ENCODE results near the gene CCP110.

The CCP110 gene

DNA sequence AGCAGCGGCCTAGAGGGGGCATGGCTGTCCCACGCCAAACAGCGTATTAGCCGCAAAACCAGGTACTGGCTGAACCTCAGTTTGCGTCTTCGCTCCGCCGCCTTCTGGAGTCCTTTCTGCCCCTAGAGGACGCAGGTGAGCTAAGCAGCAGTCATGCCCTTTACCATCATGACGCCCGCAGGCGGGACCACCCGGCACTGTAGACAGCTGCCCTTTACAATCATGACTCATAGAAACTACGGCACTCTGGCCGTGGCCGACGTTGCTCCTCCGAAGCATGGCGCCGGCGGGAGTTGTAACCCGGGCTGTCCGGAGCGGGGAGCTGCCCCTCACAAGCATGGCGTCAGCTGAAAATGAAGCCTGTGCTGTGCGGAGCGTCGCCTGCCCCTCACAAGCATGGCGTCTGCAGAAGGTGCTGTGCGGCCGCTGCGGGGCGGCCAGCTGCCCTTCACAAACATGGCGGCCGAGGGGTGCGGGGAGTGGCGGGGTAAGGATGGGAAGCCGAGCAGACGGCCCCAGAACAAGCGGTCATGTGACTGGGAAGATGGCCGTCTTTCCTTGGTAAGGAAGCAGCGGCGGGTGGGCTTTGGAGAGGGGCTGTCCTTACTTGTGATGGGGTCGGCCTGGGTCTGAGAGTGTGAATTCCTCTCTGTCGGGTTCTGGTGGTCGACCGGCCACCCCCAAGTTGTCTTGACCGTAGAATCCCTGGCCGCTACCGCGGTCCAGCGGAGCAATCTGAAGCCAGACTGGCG lies 31.6 kb downstream of the CCP110 start, which contains the start of gene VPS35L:
Gene VPS35L, plus strand, starts transcription at position 518 of the 752 bp plus-strand sequence. Its CDS starts 27 bp downstream, at position 545.
- DNase-seq, result peak; percentile 99

DNA sequence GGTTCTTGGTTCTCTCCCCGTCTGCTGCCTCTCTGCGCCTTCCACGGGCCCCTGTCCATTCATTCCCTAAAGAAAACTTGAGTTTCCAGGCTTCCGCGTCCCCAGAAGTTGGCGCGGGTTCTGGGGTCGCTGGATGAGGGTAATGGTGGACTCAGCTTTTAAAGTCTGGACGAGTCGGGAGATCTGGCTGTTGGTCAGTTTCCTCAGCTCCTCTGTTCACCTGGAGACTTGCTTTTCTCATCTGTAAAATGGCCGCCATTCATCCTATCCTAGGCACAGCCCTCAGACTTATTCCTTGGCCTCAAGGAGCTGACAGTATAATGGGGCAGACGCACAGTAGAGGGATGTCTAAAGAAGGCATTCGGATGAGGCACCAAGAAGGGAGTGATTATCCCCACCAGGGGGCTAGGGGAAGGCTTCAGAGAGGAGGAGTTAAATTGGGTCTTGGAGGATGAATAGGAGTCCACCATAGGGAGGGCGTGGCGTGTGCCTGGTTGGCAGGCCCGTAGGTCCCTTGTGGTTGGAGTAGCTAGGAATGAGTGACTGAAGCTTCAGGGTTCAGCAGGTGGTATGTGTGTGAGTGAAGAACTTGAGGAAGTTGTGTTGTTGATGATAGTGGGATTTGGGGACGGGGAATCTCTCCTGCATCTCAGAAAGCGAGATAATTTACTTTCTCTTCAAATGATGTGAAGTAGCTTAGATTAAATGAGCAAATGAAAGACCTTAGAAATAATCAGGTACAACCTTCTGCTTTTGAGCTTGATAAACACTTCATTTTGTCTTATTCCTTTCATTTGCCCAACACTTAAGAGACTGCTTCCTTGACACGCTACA lies 32.4 kb downstream of the CCP110 start:
- peak; percentile 44 for DNase-seq

DNA sequence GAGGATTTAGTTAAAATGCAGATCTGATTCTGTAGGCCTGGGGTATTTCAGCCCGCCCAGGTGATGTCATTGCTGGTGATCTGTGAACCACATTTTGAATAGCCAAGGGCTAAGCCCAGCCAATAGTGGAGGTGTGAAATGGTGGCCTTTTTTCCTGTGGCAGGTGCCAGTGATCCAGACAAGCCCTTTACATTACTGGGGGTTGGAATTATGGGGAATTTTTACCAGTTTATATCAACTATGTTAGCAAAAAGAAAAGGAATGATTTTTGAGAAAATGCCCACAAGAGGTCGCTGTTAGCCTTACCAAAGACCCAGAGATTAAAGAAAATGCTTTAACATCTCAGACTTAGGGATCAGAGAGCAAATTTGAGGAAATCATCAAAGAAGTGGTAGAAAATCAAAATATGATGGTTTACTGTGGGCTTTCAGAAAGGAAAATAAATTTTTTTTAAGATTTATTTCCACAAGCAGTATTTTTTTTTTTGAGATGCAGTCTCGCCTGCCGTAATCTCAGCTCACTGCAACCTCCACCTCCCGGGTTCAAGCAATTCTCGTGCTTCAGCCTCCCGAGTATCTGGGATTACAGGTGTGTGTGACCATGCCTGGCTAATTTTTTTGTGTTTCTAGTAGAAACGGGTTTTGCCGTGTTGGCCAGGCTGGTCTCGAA lies 35.6 kb downstream of the CCP110 start:
- DNase-seq, result no peak

DNA sequence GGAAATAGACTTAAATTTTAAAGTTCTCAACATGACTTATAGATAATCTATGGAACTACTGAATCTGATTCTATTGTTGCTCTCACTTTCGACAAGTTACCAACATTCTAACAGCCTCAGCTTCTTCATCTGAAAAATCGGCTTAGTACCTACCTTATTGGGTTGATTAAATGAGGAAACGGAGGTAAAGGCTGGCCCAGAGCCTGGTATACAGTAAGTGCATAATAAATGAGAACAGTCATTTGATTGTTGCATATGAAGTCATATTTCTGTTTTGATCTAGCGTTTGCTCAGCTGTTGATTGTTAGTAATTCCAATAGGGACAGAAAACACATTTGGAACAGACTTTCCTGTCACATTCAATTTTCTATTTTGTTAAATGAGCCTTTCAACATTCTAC lies 36.3 kb downstream of the CCP110 start:
- no peak for DNase-seq

DNA sequence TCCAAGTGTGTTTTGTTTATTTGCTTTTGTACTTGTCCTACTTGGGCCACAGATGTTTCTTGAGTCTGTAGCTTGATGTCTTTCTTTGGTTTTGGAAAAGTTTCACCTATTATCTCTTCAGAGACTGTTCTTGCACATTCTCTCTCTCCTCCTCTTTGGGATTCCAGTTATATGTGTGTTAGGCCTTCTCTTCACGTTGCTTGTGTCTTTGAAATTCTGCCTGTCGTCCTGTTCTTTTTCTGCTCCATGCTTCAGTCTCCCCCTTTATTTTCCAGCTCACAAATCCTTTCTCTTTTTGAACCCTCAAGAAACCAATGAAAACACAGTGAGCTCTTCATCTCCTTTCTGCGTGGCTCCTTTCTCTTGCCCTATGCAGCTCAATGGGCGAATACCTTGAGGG lies 39.6 kb downstream of the CCP110 start:
- no peak for DNase-seq

DNA sequence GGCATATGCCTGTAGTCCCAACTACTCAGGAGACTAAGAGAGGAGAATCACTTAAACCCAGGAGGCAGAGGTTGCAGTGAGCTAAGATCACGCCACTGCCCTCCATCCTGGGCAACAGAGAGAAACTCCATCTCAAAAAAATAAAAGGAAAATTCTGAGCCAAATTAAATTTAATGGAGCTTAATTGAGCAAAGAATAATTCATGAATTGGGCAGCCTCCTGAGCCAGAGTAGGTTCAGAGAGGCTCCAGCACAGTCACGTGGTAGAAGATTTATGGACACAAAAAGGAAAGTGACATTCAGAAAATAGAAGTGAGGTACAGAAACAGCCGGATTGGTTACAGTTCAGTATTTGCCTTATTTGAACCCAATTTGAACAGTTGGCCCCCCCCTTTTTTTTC lies 42.6 kb downstream of the CCP110 start:
- no peak for DNase-seq

DNA sequence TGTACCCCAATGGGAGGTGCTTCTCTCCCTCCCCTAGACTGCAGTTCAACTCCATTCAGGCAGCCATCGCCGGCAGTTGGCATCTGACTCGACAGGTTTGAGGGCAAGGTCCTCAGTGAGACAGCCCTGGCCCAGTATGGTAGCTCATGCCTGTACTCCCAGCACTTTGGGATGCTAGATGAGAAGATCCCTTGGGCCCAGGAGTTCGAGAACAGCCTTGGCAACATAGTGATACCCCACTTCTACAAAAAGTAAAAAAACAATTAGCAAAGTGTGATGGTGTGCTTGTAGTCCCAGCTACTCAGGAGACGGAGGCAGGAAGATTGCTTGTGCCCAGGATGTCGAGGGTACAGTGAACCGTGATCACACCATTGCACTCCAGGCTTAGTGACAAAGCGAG lies 43.8 kb downstream of the CCP110 start:
- no peak for DNase-seq

DNA sequence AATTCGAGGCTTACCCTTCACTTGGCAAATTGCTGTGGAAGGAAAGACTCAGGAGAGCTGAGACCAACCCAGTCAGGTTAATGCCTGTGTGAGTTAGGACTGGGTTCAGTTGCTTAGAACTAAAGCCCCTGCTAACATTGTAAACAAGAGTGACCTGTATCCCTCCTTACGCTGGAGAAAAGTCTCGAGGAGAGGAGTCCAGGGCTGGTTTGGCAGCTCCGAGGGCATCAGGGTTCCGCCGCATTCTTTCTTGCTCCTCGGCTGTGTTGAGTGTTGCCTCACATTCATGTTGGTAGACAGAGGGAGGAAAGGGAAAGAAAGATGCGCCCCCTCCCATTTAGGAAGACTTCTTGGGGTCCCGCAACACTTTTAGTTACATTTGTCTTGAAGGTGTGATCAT lies 50.3 kb downstream of the CCP110 start:
- DNase-seq, result no peak

DNA sequence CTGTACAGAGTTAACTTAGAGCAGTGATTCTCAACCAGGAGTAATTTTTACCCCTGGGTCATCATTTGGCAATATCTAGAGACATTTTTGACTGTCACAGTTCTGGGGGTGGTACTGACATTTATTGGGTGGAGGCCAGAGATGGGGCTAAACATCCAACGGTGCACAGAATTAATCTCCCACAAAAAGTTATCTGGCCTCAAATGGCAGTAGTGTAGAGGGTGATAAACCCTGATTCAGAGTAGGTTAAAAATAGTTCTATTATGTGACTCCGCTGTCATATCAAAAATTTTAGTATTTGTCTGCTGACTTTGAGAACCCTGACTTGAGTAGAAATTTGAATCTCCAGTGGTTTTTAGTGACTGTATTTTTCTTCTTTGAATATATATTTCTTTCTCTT lies 50.9 kb downstream of the CCP110 start:
- no peak for DNase-seq

DNA sequence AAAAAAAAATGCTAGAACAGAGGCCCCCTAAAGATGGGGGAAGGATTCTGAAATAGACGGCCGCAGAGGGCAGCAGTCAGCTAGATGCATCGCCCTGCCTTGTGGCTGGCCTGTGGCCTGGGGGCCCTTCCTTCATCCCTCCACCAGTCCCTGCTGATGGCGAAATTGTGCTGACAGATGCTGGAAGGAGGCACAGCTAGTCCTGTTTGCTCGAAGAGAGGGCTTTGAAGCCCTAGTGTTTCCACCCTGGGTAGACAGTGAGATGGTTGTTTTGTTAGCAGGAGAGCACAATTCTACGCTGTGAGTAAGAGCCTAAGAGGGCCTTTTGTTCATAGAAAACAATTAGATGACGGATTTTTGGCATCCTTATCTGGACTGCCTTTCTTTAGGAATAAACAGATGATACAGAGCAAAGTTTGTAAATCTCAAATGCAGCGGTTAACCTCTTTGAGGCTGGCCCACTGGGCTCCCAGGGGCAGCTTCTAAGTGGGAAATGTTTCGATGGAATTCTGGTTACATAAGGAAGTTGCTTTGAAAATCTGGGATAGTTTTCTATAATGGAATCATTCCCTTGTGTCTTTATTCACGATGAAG lies 54.7 kb downstream of the CCP110 start:
- peak; percentile 40 for DNase-seq

DNA sequence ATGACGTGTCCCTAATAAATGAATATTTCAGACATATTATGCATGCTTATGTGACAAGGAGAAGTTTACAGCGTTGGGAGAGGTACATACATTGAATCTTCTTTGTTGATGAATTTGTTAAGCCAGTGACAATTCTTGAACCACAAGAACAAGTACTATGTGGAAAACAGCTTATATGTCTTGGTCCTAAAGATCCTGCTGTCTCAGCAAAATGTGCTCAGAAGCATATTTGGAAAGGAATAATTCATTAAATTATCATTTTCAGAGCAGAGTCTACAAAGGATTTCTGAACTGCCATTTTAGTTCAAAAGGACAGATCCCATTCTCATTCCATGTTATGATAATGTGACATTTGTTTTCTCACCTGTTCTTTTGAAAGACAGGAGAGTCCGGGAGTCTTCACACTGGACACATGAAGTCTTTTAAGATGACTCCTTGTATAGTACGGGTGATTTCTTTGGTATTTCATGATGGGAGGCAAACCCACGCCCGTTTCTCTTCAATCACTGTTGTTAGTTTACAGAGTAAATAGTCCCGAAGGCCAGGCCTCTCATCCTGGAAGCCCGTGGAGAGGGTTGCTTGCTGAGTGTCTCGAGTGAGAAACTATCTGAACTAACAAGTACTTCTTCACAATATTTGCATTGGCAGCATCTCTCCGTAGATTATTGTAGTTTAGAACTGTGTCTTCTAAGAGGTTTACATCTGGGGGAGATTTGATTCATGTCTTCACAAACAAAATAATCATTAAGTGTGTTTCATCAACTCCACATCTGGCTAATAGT lies 58.5 kb downstream of the CCP110 start:
- DNase-seq, result no peak

DNA sequence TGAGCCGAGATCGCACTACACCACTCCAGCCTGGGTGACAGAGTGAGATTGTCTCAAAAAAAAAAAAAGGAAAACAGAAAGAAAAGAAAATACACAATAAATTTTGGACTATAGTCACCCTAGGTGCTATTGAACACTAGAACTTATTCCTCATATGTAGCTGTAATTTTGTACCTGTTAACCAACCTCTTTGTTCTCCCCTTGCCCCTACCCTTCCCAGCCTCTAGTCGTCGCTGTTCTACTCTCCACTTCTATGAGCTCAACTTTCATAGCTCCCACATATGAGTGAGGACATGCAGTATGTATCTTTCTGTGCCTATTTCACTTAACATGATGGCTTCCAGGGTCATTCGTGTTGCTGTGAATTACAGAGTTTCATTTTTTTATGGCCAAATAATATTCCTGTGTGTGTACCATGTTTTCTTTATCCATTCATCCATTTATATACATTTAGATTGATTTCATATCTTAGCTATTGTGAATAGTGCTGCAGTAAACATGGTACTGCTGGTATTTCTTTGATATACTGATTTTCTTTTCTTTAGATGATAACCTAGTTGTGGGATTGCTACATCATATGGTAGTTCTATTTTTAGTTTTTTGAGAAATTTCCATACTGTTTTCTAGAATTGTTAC lies 60.0 kb downstream of the CCP110 start:
- no peak for DNase-seq

DNA sequence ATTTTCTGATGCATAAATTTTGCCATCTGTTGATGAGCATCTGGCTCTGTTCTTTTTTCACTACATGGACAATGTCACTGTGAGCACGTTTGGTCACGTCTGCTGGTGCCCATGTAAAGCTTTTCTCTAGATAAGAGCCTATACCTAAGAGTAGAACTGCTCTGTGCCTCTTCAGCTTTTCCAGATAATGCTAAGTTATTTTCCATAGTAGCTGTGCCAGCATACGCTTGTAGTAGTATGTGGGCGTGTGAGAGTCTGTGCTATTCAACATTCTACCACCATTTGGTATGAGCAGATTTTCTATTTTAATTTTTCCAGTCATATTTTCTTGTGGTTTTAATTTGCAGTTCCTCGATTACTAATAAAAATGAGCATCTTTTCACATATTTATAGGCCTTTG lies 64.9 kb downstream of the CCP110 start:
- DNase-seq, result no peak

DNA sequence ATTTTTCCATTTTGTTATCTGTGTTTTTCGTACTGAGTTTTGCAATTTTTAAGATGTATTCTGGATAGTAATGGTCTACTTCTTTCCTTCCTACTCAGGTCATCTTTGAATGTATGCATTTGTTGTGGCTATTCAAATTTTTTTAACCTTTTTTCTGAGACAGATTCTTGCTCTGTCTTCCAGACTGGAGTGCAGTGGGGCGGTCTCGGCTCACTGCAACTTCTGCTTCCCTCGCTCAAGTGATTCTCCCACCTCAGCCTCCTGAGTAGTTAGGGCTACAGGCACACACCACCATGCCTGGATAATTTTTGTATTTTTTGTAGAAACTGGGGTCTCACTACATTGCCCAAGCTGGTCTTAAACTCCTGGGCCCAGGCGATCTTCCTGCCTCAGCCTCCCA lies 65.4 kb downstream of the CCP110 start:
- no peak for DNase-seq

DNA sequence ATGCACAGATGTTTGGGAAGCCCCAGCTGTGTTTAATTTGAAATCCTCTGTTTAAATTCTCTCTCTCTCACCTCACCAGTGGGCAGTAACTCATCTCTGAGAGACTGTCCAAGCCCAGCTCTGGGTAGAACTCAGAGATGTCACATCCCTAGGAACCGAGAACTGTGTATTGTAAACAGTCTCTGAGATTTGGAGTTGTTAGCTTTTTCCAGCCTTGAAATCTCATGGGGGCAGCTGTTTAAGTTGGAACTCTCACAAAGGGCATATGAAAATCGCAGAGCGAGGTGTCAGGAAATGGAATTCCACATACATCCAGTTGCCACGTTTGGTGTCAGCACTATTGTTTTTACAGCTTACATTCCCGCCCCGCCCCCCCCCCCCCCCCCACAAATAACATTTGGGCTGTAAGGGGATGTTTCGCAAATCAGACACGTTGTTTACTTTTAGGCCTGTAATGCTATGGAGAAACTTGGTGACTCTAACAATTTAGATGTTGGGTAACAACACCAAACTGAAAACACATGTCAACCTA lies 66.1 kb downstream of the CCP110 start:
- DNase-seq, result peak; percentile 72

DNA sequence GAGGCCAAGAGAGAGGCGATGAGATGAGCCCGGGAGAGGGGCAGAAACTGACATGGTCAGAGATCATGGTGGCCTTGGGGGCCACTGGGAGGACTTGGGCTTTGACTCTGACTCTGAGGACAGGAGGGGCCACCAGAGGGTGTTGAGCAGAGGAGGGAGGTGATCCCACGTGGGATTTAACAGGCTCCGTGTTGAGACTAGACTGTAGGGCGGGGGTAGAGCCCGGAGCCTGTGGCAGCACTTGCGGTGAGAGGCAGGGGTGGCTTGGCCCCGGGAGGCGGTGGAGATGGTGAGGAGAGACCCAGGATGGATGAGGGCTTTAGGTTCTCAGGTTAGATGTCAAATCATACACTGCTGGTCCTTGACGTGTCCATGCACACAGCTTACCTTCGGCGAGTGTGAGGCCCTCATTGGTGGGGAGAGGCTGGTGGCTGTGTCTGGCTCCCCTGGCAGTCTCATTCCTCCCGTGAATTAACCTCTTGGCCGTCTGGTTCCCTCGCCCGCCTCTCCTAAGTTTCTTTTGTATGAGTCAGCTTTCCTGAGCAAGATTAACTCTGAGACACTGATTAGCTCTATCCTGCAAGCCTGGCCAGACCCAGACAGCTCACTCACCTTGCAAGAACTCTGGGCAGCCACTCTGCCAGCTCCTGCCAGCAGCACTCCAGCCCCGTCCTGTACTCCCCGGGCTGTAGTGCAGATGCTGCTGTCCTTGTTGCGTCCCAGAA lies 71.5 kb downstream of the CCP110 start:
- DNase-seq, result no peak

DNA sequence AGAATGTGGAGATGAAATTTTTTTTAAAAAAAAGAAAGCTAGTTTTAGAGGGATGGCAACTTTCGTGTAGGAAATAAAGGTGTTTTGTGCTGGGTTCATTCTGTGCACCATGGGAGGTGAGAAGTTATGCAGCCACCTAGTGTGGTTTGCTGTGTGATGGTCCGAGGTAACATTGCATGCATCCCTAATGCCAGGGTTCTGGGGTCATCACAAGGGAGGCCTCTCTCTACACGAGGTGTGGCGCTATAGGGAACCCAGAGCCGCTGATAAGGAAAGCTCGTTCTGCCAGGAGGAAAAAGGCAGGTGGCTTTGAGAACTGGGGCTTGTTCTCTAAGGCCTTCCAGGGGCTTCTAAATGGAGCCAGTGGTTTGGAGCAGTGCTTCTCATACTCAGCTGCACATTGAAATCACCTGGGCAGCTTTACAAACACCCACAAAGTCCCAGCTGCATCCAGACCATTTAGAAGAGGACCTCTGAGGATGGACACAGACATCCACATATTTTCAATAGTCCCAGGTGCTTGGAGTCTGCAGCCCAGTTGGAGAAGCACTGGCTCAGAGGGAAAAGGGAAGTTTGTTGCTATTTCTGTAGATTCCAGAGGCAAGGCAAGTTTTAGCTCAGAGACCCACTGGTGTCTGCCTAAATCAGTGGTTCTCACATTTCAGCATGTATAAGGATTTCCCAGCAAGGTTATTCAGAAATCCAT lies 75.2 kb downstream of the CCP110 start:
- no peak for DNase-seq

DNA sequence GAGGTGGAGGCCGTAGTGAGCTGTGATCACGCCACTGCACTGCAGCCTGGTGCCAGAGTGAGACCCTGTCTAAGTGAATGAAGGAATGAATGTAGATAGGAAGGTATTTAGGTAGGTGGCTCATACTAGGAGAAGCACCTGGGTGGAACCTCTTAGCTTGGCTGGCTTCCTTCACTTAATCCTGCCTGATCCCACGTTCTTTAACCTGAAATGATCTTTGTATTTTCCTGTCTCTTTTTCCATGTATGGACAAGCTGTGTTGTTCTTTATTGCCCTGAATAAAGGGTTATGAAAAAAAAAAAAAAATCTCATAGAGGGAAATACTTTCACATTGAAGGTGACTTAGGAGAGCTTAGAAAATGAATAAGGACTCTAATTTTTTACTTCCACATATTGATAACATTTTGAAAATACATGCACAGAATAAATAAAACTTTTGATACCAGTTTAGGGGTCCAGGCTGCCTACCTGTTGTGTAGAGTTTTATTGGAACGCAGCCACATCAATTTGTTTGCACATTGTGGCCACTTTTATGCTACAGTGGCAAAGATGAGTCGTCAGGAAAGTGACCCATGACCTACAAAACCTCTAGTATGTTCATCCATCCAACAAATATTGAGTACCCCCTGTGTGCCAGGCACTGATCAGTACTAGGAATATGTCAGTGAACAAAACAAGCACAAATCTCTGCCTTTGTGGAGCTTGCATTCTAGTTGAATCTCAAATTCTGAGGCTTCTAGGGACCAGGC lies 76.4 kb downstream of the CCP110 start:
- DNase-seq, result no peak

Data from left hindlimb (tissue), 1 donor.